Heart left ventricle (tissue), 13 donors: ENCODE measurements around the gene GABARAP.

ENCODE experiments used
- CTCF ChIP-seq, 12 donors: fragments of 200-600 bp; sonication (generic) in 4 of 12; IDR thresholded peaks; one replicate each; pipeline versions ENCODE4 v1.5.0 to v1.8.0; 2018 to 2022; ENCODE audit warnings: antibody characterized with exemption in 12 of 12, mild to moderate bottlenecking in 5 of 12
- POLR2A ChIP-seq, 2 donors: fragments of 450-650 bp; IDR thresholded peaks; one replicate each; pipeline ENCODE4 v1.6.1; 2017; ENCODE audit warnings: antibody characterized with exemption in 2 of 2, mild to moderate bottlenecking in 2 of 2, moderate library complexity in 2 of 2
- donor health status: ischemic (EF 13 %, LVEDD 7.1; RV severe dilation, severe dysfunction).
- donor health status: DM: no; HTN: yes; CAD: no.
- donor health status: DM: no; HTN: no; CAD: no.
- donor health status: ischemic (EF 25% LVEDD 6.9; RV normal size, moderate dysfunction).
- donor health status: ischemic (EF 25% LVEDD 5.7; RV mildly dilated, moderate dysfunction).
- donor health status: ischemic (EF 35%, LVEDD 5.7; RV mildly dilated, moderate dysfunction).
- donor health status: nonischemic (EF 11% LVEDD 7.7; RV severe dilation, severe dysfunction).
- donor health status: DM: yes; HTN: yes; CAD: no.
- donor health status: PGD.
- donor health status: ischemic (EF 29% LVEDD 5.4; RV normal size, mild dysfunction).
- donor health status: nonischemic (EF 23%, LVEDD 6.1; RV moderate dilation, normal function).

GRCh38 chr17:7283471-7284216 is 41.4 kb upstream of the GABARAP start:
- TF ChIP-seq CTCF (IDR thresholded peaks at IDR 0.05) (no peak), POLR2A (IDR thresholded peaks at IDR 0.05) (no peak)
